GM18907 (cell line): ENCODE results near the gene RPS15A.
"Not testable (repeated sequence)": the region's sequence is repeated elsewhere in the genome, so short reads cannot be mapped to it uniquely, and the experiment has no call there.

Experiments used
- ATAC-seq: cut with Tn5 transposase; IDR thresholded peaks from one replicate; pipeline ENCODE4 v1.9.1; 2021; ENCODE audit warnings: mild to moderate bottlenecking, moderate library complexity; ENCODE audit not compliant: unreplicated experiment

Gene RPS15A

GRCh38 chr16:18797746-18798145, 7.6 kb upstream of the RPS15A start:
- no peak for ATAC-seq

- no peak for ATAC-seq
These were observed 6.2 kb upstream of the RPS15A start for GRCh38 chr16:18796377-18796776.

GRCh38 chr16:18792836-18793433, 2.8 kb upstream of the RPS15A start:
- ATAC-seq: no peak

- no peak for ATAC-seq
These were observed 652 bp downstream of the RPS15A start for GRCh38 chr16:18789515-18789849.

GRCh38 chr16:18788828-18789514, 1.2 kb downstream of the RPS15A start:
- ATAC-seq: no peak

GRCh38 chr16:18784917-18785623, 5.1 kb downstream of the RPS15A start:
- ATAC-seq: no peak

GRCh38 chr16:18783430-18784341, 6.4 kb downstream of the RPS15A start:
- no peak for ATAC-seq

- no peak for ATAC-seq
These were observed 7.3 kb downstream of the RPS15A start for GRCh38 chr16:18782697-18783429.

GRCh38 chr16:18781232-18781631, 8.9 kb downstream of the RPS15A start:
- not testable (repeated sequence) for ATAC-seq

GRCh38 chr16:18780460-18781026, 9.6 kb downstream of the RPS15A start:
- ATAC-seq: not testable (repeated sequence)

- ATAC-seq: not testable (repeated sequence)
These were observed 12.5 kb downstream of the RPS15A start for GRCh38 chr16:18777664-18778063.

GRCh38 chr16:18776334-18776733, 13.8 kb downstream of the RPS15A start:
- ATAC-seq: not testable (repeated sequence)

- not testable (repeated sequence) for ATAC-seq
These were observed 15.5 kb downstream of the RPS15A start for GRCh38 chr16:18774651-18775050.

GRCh38 chr16:18772171-18772570, 18.0 kb downstream of the RPS15A start:
- ATAC-seq: not testable (repeated sequence)

- not testable (repeated sequence) for ATAC-seq
These were observed 19.7 kb downstream of the RPS15A start for GRCh38 chr16:18770336-18770962.

- ATAC-seq: peak; percentile 64
These were observed 22.9 kb downstream of the RPS15A start for GRCh38 chr16:18767217-18767616.

- peak; percentile 39 for ATAC-seq
These were observed 27.4 kb downstream of the RPS15A start for GRCh38 chr16:18762713-18763112.

- ATAC-seq: peak; percentile 49
These were observed 30.3 kb downstream of the RPS15A start for GRCh38 chr16:18759598-18760520.
